ENCODE data around the gene SYNE1. TPM values are rescaled to one million over a fixed set of nuclear protein-coding genes. Genes with fewer than 3 reads are reported as not detected.
A peak's percentile ranks its signal among the peaks of the same experiment; 100 is the strongest.
"Not testable (repeated sequence)": the region's sequence is repeated elsewhere in the genome, so short reads cannot be mapped to it uniquely, and the experiment has no call there.

SYNE1 gene
- total RNA-seq, 4 donors from 2014 or later = 78.9 to 352 (median 113) TPM

- DNase-seq (ENCODE audit: low spot score) = peak; percentile 45
- ATAC-seq (ENCODE audit: low FRiP score) = peak; percentile 80
- no peak for TF ChIP-seq CTCF (IDR thresholded peaks at IDR 0.05)
These were observed 84.4 kb downstream of the SYNE1 start for GRCh38 chr6:152552616-152553209.

GRCh38 chr6:152543519-152543918 is 93.6 kb downstream of the SYNE1 start:
- DNase-seq (ENCODE audit: low spot score) (no peak), ATAC-seq (ENCODE audit: low FRiP score) (no peak)
- TF ChIP-seq CTCF (IDR thresholded peaks at IDR 0.05) = no peak

- no peak for TF ChIP-seq CTCF (IDR thresholded peaks at IDR 0.05)
- ATAC-seq (ENCODE audit: low FRiP score) = no peak
- DNase-seq (ENCODE audit: low spot score) = no peak
These were observed 96.8 kb downstream of the SYNE1 start for GRCh38 chr6:152540381-152540780.

- ATAC-seq (ENCODE audit: low FRiP score) (no peak), DNase-seq (ENCODE audit: low spot score) (no peak)
- no peak for TF ChIP-seq CTCF (IDR thresholded peaks at IDR 0.05)
These were observed 102.6 kb downstream of the SYNE1 start for GRCh38 chr6:152534541-152534940.

GRCh38 chr6:152532556-152533422 is 104.4 kb downstream of the SYNE1 start:
- no peak for ATAC-seq (ENCODE audit: low FRiP score)
- no peak for DNase-seq (ENCODE audit: low spot score)
- no peak for TF ChIP-seq CTCF (IDR thresholded peaks at IDR 0.05)

DNA sequence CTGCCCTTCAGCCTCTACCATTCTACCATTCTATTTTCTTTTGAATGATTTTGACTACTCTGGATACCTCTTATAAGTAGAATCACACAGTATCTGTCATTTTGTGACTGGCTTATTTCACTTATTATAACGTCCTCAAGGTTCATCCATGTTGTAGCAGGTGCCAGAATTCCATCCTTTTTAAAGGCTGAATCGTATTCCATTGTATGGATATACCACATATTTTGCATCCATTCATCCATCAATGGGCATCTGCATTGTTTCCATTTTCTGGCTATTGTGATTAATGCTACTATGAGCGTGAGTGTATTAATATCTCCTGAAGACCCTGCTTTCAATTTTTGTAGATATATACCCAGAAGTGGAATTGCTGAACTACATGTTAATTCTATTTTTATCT is 105.5 kb downstream of the SYNE1 start:
- ATAC-seq (ENCODE audit: low FRiP score) = no peak
- no peak for DNase-seq (ENCODE audit: low spot score)
- no peak for TF ChIP-seq CTCF (IDR thresholded peaks at IDR 0.05)

- no peak for TF ChIP-seq CTCF (IDR thresholded peaks at IDR 0.05)
- no peak for DNase-seq (ENCODE audit: low spot score)
- ATAC-seq (ENCODE audit: low FRiP score) = no peak
These were observed 107.8 kb downstream of the SYNE1 start for GRCh38 chr6:152529369-152529768.

DNA sequence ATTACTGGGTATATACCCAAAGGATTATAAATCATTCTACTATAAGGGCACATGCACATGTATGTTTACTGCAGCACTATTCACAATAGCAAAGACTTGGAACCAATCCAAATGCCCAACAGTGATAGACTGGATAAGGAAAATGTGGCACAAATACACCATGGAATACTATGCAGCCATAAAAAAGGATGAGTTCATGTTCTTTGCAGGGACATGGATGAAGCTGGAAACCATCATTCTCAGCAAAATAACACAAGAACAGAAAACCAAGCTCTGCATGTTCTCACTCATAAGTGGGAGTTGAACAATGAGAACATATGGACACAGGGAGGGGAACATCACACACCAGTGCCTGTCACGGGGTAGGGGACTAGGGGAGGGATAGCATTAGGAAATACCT is 123.0 kb downstream of the SYNE1 start:
- ATAC-seq (ENCODE audit: low FRiP score); DNase-seq (ENCODE audit: low spot score): not testable (repeated sequence)
